GM21529 (cell line): Measurements from ENCODE around the gene HDAC2.
A peak's percentile ranks its signal among the peaks of the same experiment; 100 is the strongest.
"Not testable (repeated sequence)": the region's sequence is repeated elsewhere in the genome, so short reads cannot be mapped to it uniquely, and the experiment has no call there.

Source experiments
- ATAC-seq: cut with Tn5 transposase; IDR thresholded peaks from one replicate; pipeline ENCODE4 v1.9.1; 2021; ENCODE audit not compliant: unreplicated experiment

The HDAC2 gene

GRCh38 chr6:113976806-113977205 lies 5.9 kb upstream of the HDAC2 start:
- ATAC-seq: no peak

GRCh38 chr6:113971741-113972140 lies 793 bp upstream of the HDAC2 start:
- ATAC-seq: no peak

GRCh38 chr6:113969888-113970804 lies 802 bp downstream of the HDAC2 start:
- ATAC-seq: peak; percentile 41

GRCh38 chr6:113968472-113968871 lies 2.5 kb downstream of the HDAC2 start:
- no peak for ATAC-seq

GRCh38 chr6:113967777-113968176 lies 3.2 kb downstream of the HDAC2 start:
- ATAC-seq: no peak

- peak; percentile 56 for ATAC-seq
Measured at GRCh38 chr6:113960795-113961194, 10.2 kb downstream of the HDAC2 start.

GRCh38 chr6:113959235-113959634 lies 11.7 kb downstream of the HDAC2 start:
- ATAC-seq: no peak

- no peak for ATAC-seq
Measured at GRCh38 chr6:113954653-113955052, 16.3 kb downstream of the HDAC2 start.

- ATAC-seq: no peak
Measured at GRCh38 chr6:113953346-113953745, 17.6 kb downstream of the HDAC2 start.

- ATAC-seq: no peak
Measured at GRCh38 chr6:113949499-113949898, 21.4 kb downstream of the HDAC2 start.

GRCh38 chr6:113944701-113945100 lies 26.2 kb downstream of the HDAC2 start:
- ATAC-seq: no peak

GRCh38 chr6:113939825-113940224 lies 31.1 kb downstream of the HDAC2 start:
- no peak for ATAC-seq

GRCh38 chr6:113936093-113936934 lies 34.6 kb downstream of the HDAC2 start:
- peak; percentile 90 for ATAC-seq

GRCh38 chr6:113934101-113934500 lies 36.8 kb downstream of the HDAC2 start:
- ATAC-seq: no peak

- ATAC-seq: not testable (repeated sequence)
Measured at GRCh38 chr6:113931907-113932306, 39.0 kb downstream of the HDAC2 start.

- ATAC-seq: no peak
Measured at GRCh38 chr6:113930183-113930582, 40.8 kb downstream of the HDAC2 start.

- no peak for ATAC-seq
Measured at GRCh38 chr6:113927001-113927400, 43.9 kb downstream of the HDAC2 start.

- ATAC-seq: no peak
Measured at GRCh38 chr6:113925378-113925777, 45.6 kb downstream of the HDAC2 start.

GRCh38 chr6:113924312-113924723 lies 46.6 kb downstream of the HDAC2 start:
- ATAC-seq: no peak

- no peak for ATAC-seq
Measured at GRCh38 chr6:113923526-113923925, 47.4 kb downstream of the HDAC2 start.

- no peak for ATAC-seq
Measured at GRCh38 chr6:113921299-113921904, 49.5 kb downstream of the HDAC2 start.
